IMR-90 (cell line): ENCODE measurements around the gene ZNF385C. TPM values are rescaled to one million over a fixed set of nuclear protein-coding genes. Genes with fewer than 3 reads are reported as not detected.

ENCODE experiments used
- ATAC-seq: fragments of 200-7000 bp; cut with Tn5 transposase; 2 replicates; pipeline ENCODE4 v1.9.1; 2020; ENCODE audit warnings: low read depth, mild to moderate bottlenecking, moderate library complexity
- BruUV-seq: library from RNA; stranded (reverse); fragments of 400-500 nt; replicated peaks from 2 replicates; lab custom pipeline; 2021; lab: Mats Ljungman, UMichigan
- CTCF ChIA-PET: fragments of 300-600 bp; formaldehyde crosslinking; extraction: SDS; loops from one replicate; lab custom pipeline; 2021; ENCODE audit warnings: antibody characterized with exemption; lab: Yijun Ruan, JAX
- POLR2A ChIA-PET: fragments of 300-600 bp; sonication (Branson Sonifier 250); formaldehyde crosslinking; loops from one replicate; lab custom pipeline; 2022; ENCODE audit warnings: antibody characterized with exemption; ENCODE audit not compliant: unreplicated experiment; lab: Charles Lee
- DNase-seq: peaks from one replicate; pipeline ENCODE4 v3.0.0; 2013
- H2AFZ ChIP-seq: replicated peaks from 2 replicates; pipeline ENCODE3; 2013; ENCODE audit warnings: low read length, mild to moderate bottlenecking; ENCODE audit not compliant: poor library complexity
- H2AK5ac ChIP-seq: 2 replicates; pipeline ENCODE4 v1.6.1; 2013; ENCODE audit warnings: low read depth, low read length, inconsistent platforms
- H2AK9ac ChIP-seq: replicated peaks from 2 replicates; pipeline ENCODE3; 2013; ENCODE audit warnings: mild to moderate bottlenecking, low read depth, low read length, moderate library complexity; ENCODE audit not compliant: poor library complexity
- H2BK120ac ChIP-seq: 2 replicates; pipeline ENCODE4 v1.6.1; 2013; ENCODE audit warnings: low read depth, low read length, inconsistent platforms
- H2BK15ac ChIP-seq: 3 replicates; pipeline ENCODE4 v1.6.1; 2013; ENCODE audit warnings: low read depth, low read length, inconsistent platforms
- H2BK20ac ChIP-seq: 2 replicates; pipeline ENCODE4 v1.6.1; 2013; ENCODE audit warnings: low read depth, mild to moderate bottlenecking, inconsistent platforms, low read length, moderate library complexity
- H2BK5ac ChIP-seq: 2 replicates; pipeline ENCODE4 v1.6.1; 2013; ENCODE audit warnings: mild to moderate bottlenecking, low read depth, low read length, inconsistent platforms; ENCODE audit not compliant: poor library complexity, severe bottlenecking
- H3K14ac ChIP-seq: replicated peaks from 2 replicates; pipeline ENCODE4 v1.6.1; 2013; ENCODE audit warnings: low read depth, low read length, inconsistent platforms
- H3K18ac ChIP-seq: 2 replicates; pipeline ENCODE4 v1.6.1; 2013; ENCODE audit warnings: low read depth, low read length, control low read depth
- H3K23ac ChIP-seq: 2 replicates; pipeline ENCODE4 v1.6.1; 2013; ENCODE audit warnings: low read depth, low read length, inconsistent platforms
- H3K27ac ChIP-seq: 2 replicates; pipeline ENCODE4 v1.5.1; 2013; ENCODE audit warnings: mild to moderate bottlenecking, control low read depth, low read length; ENCODE audit not compliant: insufficient read depth
- H3K27me3 ChIP-seq: 2 replicates; pipeline ENCODE4 v1.6.1; 2013; ENCODE audit warnings: low read length; ENCODE audit not compliant: control insufficient read depth, insufficient read depth
- H3K36me3 ChIP-seq: 2 replicates; pipeline ENCODE4 v1.6.1; 2013; ENCODE audit warnings: low read length, mixed read lengths; ENCODE audit not compliant: control insufficient read depth, insufficient read depth
- H3K4ac ChIP-seq: 2 replicates; pipeline ENCODE4 v1.6.1; 2013; ENCODE audit warnings: low read depth, low read length, inconsistent platforms
- H3K4me1 ChIP-seq: 2 replicates; pipeline ENCODE4 v1.6.1; 2013; ENCODE audit warnings: low read length, mixed read lengths; ENCODE audit not compliant: control insufficient read depth, insufficient read depth
- H3K4me2 ChIP-seq: 2 replicates; pipeline ENCODE4 v1.6.1; 2013; ENCODE audit warnings: low read depth, mild to moderate bottlenecking, control low read depth, low read length, moderate library complexity
- H3K4me3 ChIP-seq: 2 replicates; pipeline ENCODE4 v1.5.1; 2013; ENCODE audit warnings: low read depth, mild to moderate bottlenecking, control low read depth, low read length, moderate library complexity; ENCODE audit not compliant: insufficient read depth
- H3K56ac ChIP-seq: 2 replicates; pipeline ENCODE4 v1.6.1; 2013; ENCODE audit warnings: low read length, inconsistent platforms; ENCODE audit not compliant: insufficient read depth; ENCODE audit errors: extremely low read depth
- H3K79me1 ChIP-seq, 2 experiments: 2 replicates each; pipeline ENCODE4 v1.6.1; 2013; ENCODE audit warnings: low read length in 2 of 2, inconsistent platforms in 1 of 2, low read depth in 1 of 2
- H3K9ac ChIP-seq: 2 replicates; pipeline ENCODE4 v1.6.1; 2013; ENCODE audit warnings: low read depth, low read length, control low read depth
- H3K9me1 ChIP-seq: 2 replicates; pipeline ENCODE4 v1.6.1; 2013; ENCODE audit warnings: low read length, inconsistent platforms; ENCODE audit not compliant: insufficient read depth
- H3K9me3 ChIP-seq: 2 replicates; pipeline ENCODE4 v1.6.1; 2013; ENCODE audit warnings: low read length; ENCODE audit not compliant: control insufficient read depth, insufficient read depth
- H4K20me1 ChIP-seq: 2 replicates; pipeline ENCODE4 v1.6.1; 2013; ENCODE audit warnings: low read length, inconsistent platforms; ENCODE audit not compliant: insufficient read depth
- H4K5ac ChIP-seq: 2 replicates; pipeline ENCODE4 v1.6.1; 2013; ENCODE audit warnings: mild to moderate bottlenecking, low read depth, low read length, control low read depth
- H4K8ac ChIP-seq, 2 experiments: 2 replicates each; pipeline ENCODE4 v1.6.1; 2013; ENCODE audit warnings: low read depth in 2 of 2, low read length in 2 of 2, control low read depth in 1 of 2, inconsistent platforms in 1 of 2
- H4K91ac ChIP-seq: 2 replicates; pipeline ENCODE4 v1.6.1; 2013; ENCODE audit warnings: low read depth, low read length, inconsistent platforms; ENCODE audit not compliant: insufficient read depth
- CTCF ChIP-seq: conservative IDR thresholded peaks from 2 replicates; pipeline ENCODE4 v1.5.1; 2012; ENCODE audit warnings: mild to moderate bottlenecking, low read depth, low read length, improper control_type of control experiment
- RAD21 ChIP-seq: IDR thresholded peaks from 2 replicates; pipeline ENCODE4 v1.6.1; 2012; ENCODE audit warnings: low read length, improper control_type of control experiment
- RCOR1 ChIP-seq: IDR thresholded peaks from 2 replicates; pipeline ENCODE4 v1.6.1; 2012; ENCODE audit warnings: mild to moderate bottlenecking, low read length, improper control_type of control experiment; ENCODE audit not compliant: insufficient replicate concordance
- RFX5 ChIP-seq: IDR thresholded peaks from 2 replicates; pipeline ENCODE4 v1.8.0; 2012; ENCODE audit warnings: low read depth, mild to moderate bottlenecking, low read length, moderate library complexity
- SMC3 ChIP-seq: fragments of 150-350 bp; IDR thresholded peaks from 2 replicates; pipeline ENCODE4 v1.6.1; 2016; ENCODE audit warnings: low read depth, mild to moderate bottlenecking, antibody characterized with exemption, low read length, moderate library complexity
- WGBS, 2 experiments: methylation state at CpG; one replicate each; pipeline versions ENCODE4 v1.1.5 to v1.1.7; 2013; ENCODE audit warnings: missing lambda C conversion rate in 2 of 2; ENCODE audit not compliant: insufficient read length in 1 of 2; ENCODE audit errors: extremely low coverage in 2 of 2; 5-methylcytosine and 5-hydroxymethylcytosine counted together
- dilution Hi-C: fragments of 300-500 bp; cut with HindIII; formaldehyde crosslinking; loops from one replicate; pipeline ENCODE4 v1.14.3; 2018; ENCODE audit warnings: low sequenced_read_pairs; ENCODE audit not compliant: unreplicated experiment
- in situ Hi-C: fragments of 300-500 bp; cut with MboI; formaldehyde crosslinking; loops from 3 replicates; pipeline ENCODE4 v1.14.3; 2019; ENCODE audit warnings: low sequenced_read_pairs, inconsistent platforms, mixed read lengths
- intact Hi-C: fragments of 100-400 bp; cut with micrococcal nuclease; formaldehyde crosslinking; loops from 2 replicates; pipeline ENCODE4 v1.10.0; 2022
- polyA plus RNA-seq, 3 experiments: library from polyadenylated mRNA; depleted of rRNA; stranded (reverse); fragments of >200 nt; gene quantifications; 2 replicates each; pipeline ENCODE4 v1.2.3, GENCODE V29; 2012; ENCODE audit warnings: low replicate concordance in 1 of 3
- total RNA-seq: library from RNA; depleted of rRNA; stranded (reverse); fragments of >200 nt; gene quantifications from 2 replicates; pipeline ENCODE4 v1.2.3, GENCODE V29; 2012

The ZNF385C gene
- total and polyA plus RNA-seq, 2 of the 4 experiments (the other 2 are of a cell fraction), result not detected

- ATAC-seq (peak; percentile 88), DNase-seq (peak; percentile 23)
- no TSS peak for BruUV-seq
- H3K79me1 ChIP-seq, result no peaks in the 10 kb centered on the region
- no peak overlapping the region for H2BK15ac ChIP-seq
- H4K20me1 ChIP-seq, result no peaks in the 10 kb centered on the region; the same call in 1 of the 2 replicates
- peak; percentile 46 for TF ChIP-seq RAD21
- TF ChIP-seq RCOR1, result no peak
- TF ChIP-seq RFX5, result no peak
- peak; percentile 70 for TF ChIP-seq CTCF
- peak; percentile 55 for TF ChIP-seq SMC3
- H3K4me2 ChIP-seq, result no peak overlapping the region
- H2AK9ac ChIP-seq, result peak overlapping the region; percentile 40
- H4K5ac ChIP-seq, result no peak overlapping the region
- H3K14ac ChIP-seq, result no peak overlapping the region
- H3K4ac ChIP-seq, result no peak overlapping the region
- no peak overlapping the region for H2BK5ac ChIP-seq
- no peak overlapping the region for H2BK120ac ChIP-seq
- H4K91ac ChIP-seq, result no peak overlapping the region
- H2AFZ ChIP-seq, result peak overlapping the region; percentile 9
- ChIA-PET POLR2A (no interaction called here), CTCF (interaction anchor here (0.7 to 1.3 kb wide), 2 partner anchors 9 to 54 kb away, joined by 3 read pairs; partner anchors contain the start of gene KAT2A)
- no peaks in the 10 kb centered on the region for H3K9me1 ChIP-seq
- 30% methylated on average over 4 of the region's 12 CpGs; no CpG with 5 or more reads in 1 of the 2 experiments for WGBS, 2 experiments
- peaks cover 58% of the 10 kb centered on the region for H3K27me3 ChIP-seq
- no peak overlapping the region for H3K9ac ChIP-seq
- no peaks in the 10 kb centered on the region for H3K4me1 ChIP-seq
- intact Hi-C loops (loop anchor here (1.0 kb wide), 1 partner anchor 34 kb away; no protein-coding TSS in a partner anchor), in situ Hi-C loops (no loop called here), dilution Hi-C loops (no loop called here)
- no peak overlapping the region for H2AK5ac ChIP-seq
- no peak overlapping the region for H3K56ac ChIP-seq
- no peak overlapping the region for H3K23ac ChIP-seq
- no peaks in the 10 kb centered on the region for H3K9me3 ChIP-seq
- no peaks in the 10 kb centered on the region for H3K36me3 ChIP-seq
- H3K4me3 ChIP-seq, result no peak overlapping the region
- no peak overlapping the region for H4K8ac ChIP-seq
- H3K18ac ChIP-seq, result no peak overlapping the region
- no peak overlapping the region for H3K27ac ChIP-seq
- H2BK20ac ChIP-seq, result no peak overlapping the region
Measured at GRCh38 chr17:42067371-42068091, 30.7 kb downstream of the ZNF385C start.
